Hepatocyte (in vitro differentiated cells): Measurements from ENCODE around the gene TMEM161B. TPM values are rescaled to one million over a fixed set of nuclear protein-coding genes. Genes with fewer than 3 reads are reported as not detected.

Source experiments
- DNase-seq: peaks from one replicate; pipeline ENCODE4 v3.0.0-alpha.2; 2016; ENCODE audit warnings: low spot score
- H2AFZ ChIP-seq: fragments of 200-600 bp; sonication (generic); 2 replicates; pipeline ENCODE4 v1.6.0; 2016; ENCODE audit warnings: antibody characterized with exemption, mild to moderate bottlenecking
- H3K27ac ChIP-seq: fragments of 200-600 bp; sonication (generic); 2 replicates; pipeline ENCODE4 v1.5.1; 2016; ENCODE audit warnings: mild to moderate bottlenecking
- H3K27me3 ChIP-seq: fragments of 200-600 bp; sonication (generic); 2 replicates; pipeline ENCODE4 v1.6.1; 2016
- H3K36me3 ChIP-seq: fragments of 200-600 bp; sonication (generic); replicated peaks from 2 replicates; pipeline ENCODE4 v1.5.1; 2016; ENCODE audit warnings: low read depth; ENCODE audit not compliant: insufficient read depth
- H3K4me1 ChIP-seq: fragments of 200-600 bp; sonication (generic); 2 replicates; pipeline ENCODE4 v1.5.1; 2016; ENCODE audit warnings: mild to moderate bottlenecking, moderate library complexity; ENCODE audit not compliant: insufficient read depth
- H3K4me2 ChIP-seq: fragments of 200-600 bp; sonication (generic); 2 replicates; pipeline ENCODE4 v1.6.0; 2016
- H3K4me3 ChIP-seq: fragments of 200-600 bp; sonication (generic); 2 replicates; pipeline ENCODE4 v1.5.1; 2016; ENCODE audit warnings: mild to moderate bottlenecking
- H3K79me2 ChIP-seq: fragments of 200-600 bp; sonication (generic); 2 replicates; pipeline ENCODE4 v1.6.0; 2017; ENCODE audit warnings: mild to moderate bottlenecking
- H3K9me2 ChIP-seq: fragments of 200-600 bp; sonication (generic); replicated peaks from 2 replicates; pipeline ENCODE4 v1.6.0; 2017; ENCODE audit warnings: mild to moderate bottlenecking; ENCODE audit not compliant: insufficient read depth
- H3K9me3 ChIP-seq: fragments of 200-600 bp; sonication (generic); 2 replicates; pipeline ENCODE4 v1.5.1; 2016; ENCODE audit warnings: low read depth, mild to moderate bottlenecking
- H4K20me1 ChIP-seq: fragments of 200-600 bp; sonication (generic); 2 replicates; pipeline ENCODE4 v1.6.0; 2016; ENCODE audit warnings: mild to moderate bottlenecking; ENCODE audit not compliant: insufficient read depth, poor library complexity, severe bottlenecking
- EZH2 ChIP-seq: fragments of 200-600 bp; sonication (generic); IDR thresholded peaks from 2 replicates; pipeline ENCODE4 v1.6.1; 2016; ENCODE audit warnings: antibody characterized with exemption, mild to moderate bottlenecking, borderline replicate concordance
- EZH2phosphoT487 ChIP-seq: fragments of 200-600 bp; sonication (generic); IDR thresholded peaks from one replicate; pipeline ENCODE4 v1.6.1; 2018; ENCODE audit warnings: antibody characterized with exemption, mild to moderate bottlenecking, low read depth, moderate library complexity; ENCODE audit not compliant: unreplicated experiment, severe bottlenecking
- WGBS: methylation state at CpG from one replicate; pipeline ENCODE4 v1.1.6; 2016; ENCODE audit warnings: low lambda C conversion rate; ENCODE audit errors: missing lambda C conversion rate; 5-methylcytosine and 5-hydroxymethylcytosine counted together
- polyA plus RNA-seq: library from polyadenylated mRNA; unstranded; fragments of >200 nt; fragmentation: Nextera tagmentation; extraction: Ambion mirVana; gene quantifications from 2 replicates; pipeline ENCODE4 v1.2.1, GENCODE V29; 2016
- small RNA-seq: library from RNA; depleted of rRNA; stranded (forward); fragments of <200 nt; gene quantifications from one replicate; pipeline ENCODE3, GENCODE V24; 2014
- total RNA-seq: library from RNA; depleted of rRNA; stranded (reverse); fragments of >200 nt; gene quantifications from 2 replicates; pipeline ENCODE4 v1.2.3, GENCODE V29; 2014
- TF ChIP-seq, protein P1 (sequence below): fragments of 200-600 bp; sonication (generic); IDR thresholded peaks from 2 replicates; pipeline ENCODE4 v1.5.1; 2016; ENCODE audit warnings: antibody characterized with exemption, mild to moderate bottlenecking; ENCODE audit not compliant: poor library complexity

Gene TMEM161B
- total and polyA plus RNA-seq, 2 experiments from 2014 or later, result 13.9 to 31.7 TPM

DNA sequence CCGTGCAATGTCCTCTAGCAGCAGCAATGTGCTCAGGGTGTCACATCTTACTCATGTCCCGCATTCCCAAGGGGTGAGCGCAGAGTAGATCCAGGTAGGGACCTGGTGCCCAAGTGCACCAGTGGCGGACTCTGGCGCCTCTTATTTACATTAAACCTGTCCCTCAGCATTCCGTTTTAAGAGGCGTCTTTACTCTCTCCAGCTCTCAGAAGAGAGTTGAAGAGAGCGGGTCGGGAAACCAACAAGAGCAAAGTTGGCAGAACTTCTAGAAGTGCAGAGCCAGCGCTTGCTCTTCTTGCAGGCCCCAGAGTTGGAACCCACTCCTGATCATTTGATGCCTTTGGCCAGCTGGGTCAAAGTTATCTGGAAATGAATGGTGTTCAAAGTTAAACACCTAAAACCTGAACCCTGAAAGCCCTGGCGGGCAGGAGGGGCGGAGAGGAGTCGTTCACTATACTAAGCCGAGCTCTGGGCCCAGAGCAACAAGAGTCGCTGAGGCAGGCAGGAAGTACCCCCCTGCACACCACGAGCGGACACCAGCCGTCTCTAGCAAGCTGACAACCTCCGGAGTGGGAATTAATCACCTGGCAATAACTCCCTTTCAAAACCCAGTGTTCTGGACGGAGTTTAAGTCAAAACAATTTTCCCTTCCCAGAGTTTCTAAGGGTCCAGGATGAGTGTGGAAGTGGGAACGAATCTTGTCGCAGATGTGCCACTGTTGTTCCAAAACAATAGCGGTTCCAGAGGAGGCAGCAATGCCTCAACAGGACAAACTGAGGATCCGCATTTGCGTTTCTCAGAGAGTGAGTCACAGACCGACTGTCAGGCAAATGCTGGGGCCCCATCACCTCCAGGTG is 122.8 kb downstream of the TMEM161B start:
- H3K36me3 ChIP-seq, result no peaks in the 10 kb centered on the region
- 9% methylated on average over 26 of the region's 26 CpGs for WGBS
- no peaks in the 10 kb centered on the region for H4K20me1 ChIP-seq
- H3K27me3 ChIP-seq, result peaks cover 70% of the 10 kb centered on the region
- DNase-seq, result peak; percentile 45
- TF ChIP-seq EZH2, result peak; percentile 77
- TF ChIP-seq, protein P1, sequence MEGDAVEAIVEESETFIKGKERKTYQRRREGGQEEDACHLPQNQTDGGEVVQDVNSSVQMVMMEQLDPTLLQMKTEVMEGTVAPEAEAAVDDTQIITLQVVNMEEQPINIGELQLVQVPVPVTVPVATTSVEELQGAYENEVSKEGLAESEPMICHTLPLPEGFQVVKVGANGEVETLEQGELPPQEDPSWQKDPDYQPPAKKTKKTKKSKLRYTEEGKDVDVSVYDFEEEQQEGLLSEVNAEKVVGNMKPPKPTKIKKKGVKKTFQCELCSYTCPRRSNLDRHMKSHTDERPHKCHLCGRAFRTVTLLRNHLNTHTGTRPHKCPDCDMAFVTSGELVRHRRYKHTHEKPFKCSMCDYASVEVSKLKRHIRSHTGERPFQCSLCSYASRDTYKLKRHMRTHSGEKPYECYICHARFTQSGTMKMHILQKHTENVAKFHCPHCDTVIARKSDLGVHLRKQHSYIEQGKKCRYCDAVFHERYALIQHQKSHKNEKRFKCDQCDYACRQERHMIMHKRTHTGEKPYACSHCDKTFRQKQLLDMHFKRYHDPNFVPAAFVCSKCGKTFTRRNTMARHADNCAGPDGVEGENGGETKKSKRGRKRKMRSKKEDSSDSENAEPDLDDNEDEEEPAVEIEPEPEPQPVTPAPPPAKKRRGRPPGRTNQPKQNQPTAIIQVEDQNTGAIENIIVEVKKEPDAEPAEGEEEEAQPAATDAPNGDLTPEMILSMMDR, result no peak
- H3K4me1 ChIP-seq, result peaks cover 20% of the 10 kb centered on the region
- H3K9me3 ChIP-seq, result no peaks in the 10 kb centered on the region
- no peaks in the 10 kb centered on the region for H3K9me2 ChIP-seq
- no peak overlapping the region for H3K4me3 ChIP-seq
- no peak overlapping the region for H2AFZ ChIP-seq
- peak overlapping the region; percentile 68 for H3K4me2 ChIP-seq
- no peaks in the 10 kb centered on the region for H3K79me2 ChIP-seq
- no peak overlapping the region for H3K27ac ChIP-seq

DNA sequence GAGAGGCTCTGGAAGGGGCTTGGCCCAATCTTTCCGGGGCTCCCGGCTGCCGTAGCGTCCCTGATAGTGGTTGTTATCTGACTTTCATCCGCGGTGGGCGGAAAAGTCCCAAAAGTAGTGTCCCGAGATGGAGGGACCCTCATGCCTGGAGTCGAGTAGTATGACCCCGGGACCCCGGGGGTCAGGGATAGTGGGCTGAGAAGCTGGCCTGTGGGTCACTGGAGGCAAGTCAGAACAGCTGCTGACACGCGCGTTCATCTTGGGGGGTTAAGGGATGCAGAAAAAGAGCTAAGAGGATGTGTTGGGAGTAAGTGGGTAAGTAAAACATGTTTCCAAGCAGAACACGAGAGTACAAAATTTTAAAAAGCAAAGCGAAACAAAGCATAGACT is 123.4 kb downstream of the TMEM161B start:
- Histone ChIP-seq H2AFZ (no peak overlapping the region), H3K27me3 (peaks cover 71% of the 10 kb centered on the region), H3K9me2 (no peaks in the 10 kb centered on the region), H3K79me2 (no peaks in the 10 kb centered on the region), H3K4me1 (peaks cover 20% of the 10 kb centered on the region), H3K4me2 (peak overlapping the region; percentile 68), H3K36me3 (no peaks in the 10 kb centered on the region), H3K9me3 (no peaks in the 10 kb centered on the region), H3K27ac (no peak overlapping the region), H3K4me3 (no peak overlapping the region), H4K20me1 (no peaks in the 10 kb centered on the region)
- TF ChIP-seq, protein P1, result no peak
- TF ChIP-seq EZH2phosphoT487, result no peak
- TF ChIP-seq EZH2, result no peak
- 11% methylated on average over 16 of the region's 16 CpGs for WGBS
- no peak for DNase-seq

Small RNAs within 50 kb of the gene (small RNA-seq; reads per million reads assigned to genes)
- gene RNA5SP187, result not detected
